ENCODE results near the gene THADA. TPM values are rescaled to one million over a fixed set of nuclear protein-coding genes. Genes with fewer than 3 reads are reported as not detected.
"Not testable (repeated sequence)": the region's sequence is repeated elsewhere in the genome, so short reads cannot be mapped to it uniquely, and the experiment has no call there.

THADA gene
- total and polyA plus RNA-seq, 2 experiments from 2014 or later = 10.8 to 18.8 TPM

DNA sequence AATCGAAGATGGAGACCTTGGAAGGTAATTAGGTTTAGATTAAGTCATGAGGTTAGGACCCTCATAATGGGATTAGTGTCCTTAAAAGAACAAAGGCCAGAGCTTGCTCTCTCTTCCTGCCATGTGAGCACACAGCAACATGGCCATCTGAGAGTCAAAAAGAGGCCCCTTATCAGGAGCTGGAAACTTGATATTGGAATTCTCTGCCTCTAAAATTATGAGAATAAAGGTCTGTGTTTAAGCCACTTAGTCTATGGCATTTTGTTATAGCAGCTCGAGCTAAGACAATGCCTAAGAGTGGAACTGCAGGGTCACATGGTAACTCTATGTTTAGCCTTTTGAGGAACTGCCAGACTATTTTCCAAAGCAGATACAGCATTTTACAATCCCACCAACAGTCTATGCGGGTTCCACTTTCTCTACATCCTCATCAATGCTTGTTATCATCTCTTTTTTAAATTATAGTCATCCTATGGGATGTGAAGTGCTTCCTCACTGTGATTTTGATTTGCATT, 42.4 kb downstream of the THADA start:
- no peak for DNase-seq (ENCODE audit: low spot score)
- H3K9me3 ChIP-seq (ENCODE audit: low read depth) = no peaks in the 10 kb centered on the region
- no peak overlapping the region for H3K4me3 ChIP-seq
- no peaks in the 10 kb centered on the region for H4K20me1 ChIP-seq (ENCODE audit: insufficient read depth, poor library complexity, severe bottlenecking)
- H3K4me2 ChIP-seq = no peak overlapping the region
- no peak overlapping the region for H3K27ac ChIP-seq
- no peaks in the 10 kb centered on the region for H3K27me3 ChIP-seq
- peaks cover 7% of the 10 kb centered on the region for H3K36me3 ChIP-seq (replicated peaks; ENCODE audit: insufficient read depth, low read depth)
- no peak overlapping the region for H2AFZ ChIP-seq
- 86% methylated on average over 3 of the region's 3 CpGs for WGBS (ENCODE audit: low lambda C conversion rate, missing lambda C conversion rate)
- no peaks in the 10 kb centered on the region for H3K9me2 ChIP-seq (replicated peaks; ENCODE audit: insufficient read depth)
- H3K4me1 ChIP-seq (ENCODE audit: insufficient read depth) = no peaks in the 10 kb centered on the region
- H3K79me2 ChIP-seq = no peaks in the 10 kb centered on the region
- TF ChIP-seq, protein P1, sequence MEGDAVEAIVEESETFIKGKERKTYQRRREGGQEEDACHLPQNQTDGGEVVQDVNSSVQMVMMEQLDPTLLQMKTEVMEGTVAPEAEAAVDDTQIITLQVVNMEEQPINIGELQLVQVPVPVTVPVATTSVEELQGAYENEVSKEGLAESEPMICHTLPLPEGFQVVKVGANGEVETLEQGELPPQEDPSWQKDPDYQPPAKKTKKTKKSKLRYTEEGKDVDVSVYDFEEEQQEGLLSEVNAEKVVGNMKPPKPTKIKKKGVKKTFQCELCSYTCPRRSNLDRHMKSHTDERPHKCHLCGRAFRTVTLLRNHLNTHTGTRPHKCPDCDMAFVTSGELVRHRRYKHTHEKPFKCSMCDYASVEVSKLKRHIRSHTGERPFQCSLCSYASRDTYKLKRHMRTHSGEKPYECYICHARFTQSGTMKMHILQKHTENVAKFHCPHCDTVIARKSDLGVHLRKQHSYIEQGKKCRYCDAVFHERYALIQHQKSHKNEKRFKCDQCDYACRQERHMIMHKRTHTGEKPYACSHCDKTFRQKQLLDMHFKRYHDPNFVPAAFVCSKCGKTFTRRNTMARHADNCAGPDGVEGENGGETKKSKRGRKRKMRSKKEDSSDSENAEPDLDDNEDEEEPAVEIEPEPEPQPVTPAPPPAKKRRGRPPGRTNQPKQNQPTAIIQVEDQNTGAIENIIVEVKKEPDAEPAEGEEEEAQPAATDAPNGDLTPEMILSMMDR (IDR thresholded peaks at IDR 0.05; ENCODE audit: poor library complexity) = no peak
- no peak for TF ChIP-seq EZH2phosphoT487 (IDR thresholded peaks at IDR 0.05; ENCODE audit: low read depth, severe bottlenecking, unreplicated experiment)
- no peak for TF ChIP-seq EZH2 (IDR thresholded peaks at IDR 0.05; ENCODE audit: borderline replicate concordance)

DNA sequence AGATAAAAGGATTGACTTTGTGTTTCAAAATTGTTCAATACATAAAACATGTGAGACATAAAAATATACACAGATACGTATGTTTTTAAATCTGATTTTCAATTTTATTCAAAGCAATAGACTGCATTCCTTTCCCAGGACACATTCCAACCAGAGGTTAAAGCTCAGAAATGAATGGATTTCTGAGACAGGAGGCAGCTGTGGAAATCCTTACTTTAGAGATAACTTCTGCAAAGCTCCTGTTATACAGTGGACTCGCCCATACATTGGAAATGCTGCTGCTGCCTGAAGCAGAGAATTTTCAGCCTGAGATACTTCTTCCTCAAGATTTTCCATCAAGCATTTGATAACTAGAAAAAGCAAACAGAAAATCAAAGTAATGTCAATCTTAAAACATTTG, 43.8 kb downstream of the THADA start:
- Histone ChIP-seq H3K4me2 (no peak overlapping the region), H3K27ac (no peak overlapping the region), H4K20me1 (ENCODE audit: insufficient read depth, poor library complexity, severe bottlenecking) (no peaks in the 10 kb centered on the region), H2AFZ (no peak overlapping the region), H3K9me2 (replicated peaks; ENCODE audit: insufficient read depth) (no peaks in the 10 kb centered on the region), H3K27me3 (no peaks in the 10 kb centered on the region), H3K4me3 (no peak overlapping the region), H3K36me3 (replicated peaks; ENCODE audit: insufficient read depth, low read depth) (peaks cover 7% of the 10 kb centered on the region), H3K4me1 (ENCODE audit: insufficient read depth) (no peaks in the 10 kb centered on the region), H3K79me2 (no peaks in the 10 kb centered on the region), H3K9me3 (ENCODE audit: low read depth) (no peaks in the 10 kb centered on the region)
- DNase-seq (ENCODE audit: low spot score) = no peak
- no peak for TF ChIP-seq EZH2 (IDR thresholded peaks at IDR 0.05; ENCODE audit: borderline replicate concordance)
- TF ChIP-seq, protein P1 (IDR thresholded peaks at IDR 0.05; ENCODE audit: poor library complexity) = no peak
- TF ChIP-seq EZH2phosphoT487 (IDR thresholded peaks at IDR 0.05; ENCODE audit: low read depth, severe bottlenecking, unreplicated experiment) = no peak
- WGBS (ENCODE audit: low lambda C conversion rate, missing lambda C conversion rate) = 91% methylated on average over 2 of the region's 2 CpGs

DNA sequence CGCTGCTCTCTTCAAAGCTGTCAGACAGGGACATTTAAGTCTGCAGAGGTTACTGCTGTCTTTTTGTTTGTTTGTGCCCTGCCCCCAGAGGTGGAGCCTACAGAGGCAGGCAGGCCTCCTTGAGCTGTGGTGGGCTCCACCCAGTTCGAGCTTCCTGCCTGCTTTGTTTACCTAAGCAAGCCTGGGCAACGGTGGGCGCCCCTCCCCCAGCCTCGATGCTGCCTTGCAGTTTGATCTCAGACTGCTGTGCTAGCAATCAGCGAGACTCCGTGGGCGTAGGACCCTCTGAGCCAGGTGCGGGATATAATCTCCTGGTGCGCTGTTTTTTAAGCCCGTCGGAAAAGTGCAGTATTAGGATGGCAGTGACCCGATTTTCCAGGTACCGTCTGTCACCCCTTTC, 47.5 kb downstream of the THADA start:
- H4K20me1 ChIP-seq (ENCODE audit: insufficient read depth, poor library complexity, severe bottlenecking); H3K36me3 ChIP-seq (replicated peaks; ENCODE audit: insufficient read depth, low read depth); DNase-seq (ENCODE audit: low spot score); H3K4me2 ChIP-seq; H2AFZ ChIP-seq; H3K9me3 ChIP-seq (ENCODE audit: low read depth); H3K4me3 ChIP-seq; H3K79me2 ChIP-seq; H3K9me2 ChIP-seq (replicated peaks; ENCODE audit: insufficient read depth); H3K27ac ChIP-seq; H3K27me3 ChIP-seq; H3K4me1 ChIP-seq (ENCODE audit: insufficient read depth): not testable (repeated sequence)
- WGBS (ENCODE audit: low lambda C conversion rate, missing lambda C conversion rate) = 97% methylated on average over 14 of the region's 14 CpGs

DNA sequence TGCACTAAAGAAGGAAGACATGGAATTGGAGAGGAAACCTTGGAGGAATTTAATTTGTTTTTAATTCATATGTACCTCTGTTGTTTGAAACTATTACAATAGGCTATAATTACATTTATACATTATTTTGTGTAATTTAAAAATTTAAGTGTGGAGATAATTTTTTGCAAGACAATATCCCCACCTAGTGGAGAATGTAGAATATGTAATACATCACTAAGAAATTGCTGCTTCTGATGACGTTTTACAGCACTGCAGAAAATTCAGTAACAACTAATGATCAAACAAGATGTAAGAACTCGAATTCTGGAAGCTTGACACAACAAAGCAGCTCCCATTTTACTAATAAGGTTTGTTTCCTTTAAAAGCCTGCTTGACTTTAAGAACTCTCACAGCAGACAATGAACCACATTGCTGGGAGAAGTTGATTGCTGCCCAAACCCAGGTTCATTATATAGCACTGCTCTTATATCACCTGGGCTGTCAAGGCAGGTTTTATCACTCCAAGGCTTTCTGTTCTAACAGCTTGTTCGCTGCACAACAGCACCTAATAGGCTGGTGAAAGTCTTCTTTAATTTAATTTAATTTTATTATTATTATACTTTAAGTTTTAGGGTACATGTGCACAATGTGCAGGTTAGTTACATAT, 53.4 kb downstream of the THADA start:
- Histone ChIP-seq H3K4me2 (no peak overlapping the region), H3K79me2 (no peaks in the 10 kb centered on the region), H3K4me1 (ENCODE audit: insufficient read depth) (peaks cover 14% of the 10 kb centered on the region), H3K36me3 (replicated peaks; ENCODE audit: insufficient read depth, low read depth) (no peaks in the 10 kb centered on the region), H4K20me1 (ENCODE audit: insufficient read depth, poor library complexity, severe bottlenecking) (no peaks in the 10 kb centered on the region), H2AFZ (no peak overlapping the region), H3K9me3 (ENCODE audit: low read depth) (no peaks in the 10 kb centered on the region), H3K4me3 (no peak overlapping the region), H3K27ac (no peak overlapping the region), H3K9me2 (replicated peaks; ENCODE audit: insufficient read depth) (no peaks in the 10 kb centered on the region), H3K27me3 (no peaks in the 10 kb centered on the region)
- TF ChIP-seq EZH2phosphoT487 (IDR thresholded peaks at IDR 0.05; ENCODE audit: low read depth, severe bottlenecking, unreplicated experiment) = no peak
- TF ChIP-seq EZH2 (IDR thresholded peaks at IDR 0.05; ENCODE audit: borderline replicate concordance) = no peak
- TF ChIP-seq, protein P1 (IDR thresholded peaks at IDR 0.05; ENCODE audit: poor library complexity) = peak; percentile 70
- WGBS (ENCODE audit: low lambda C conversion rate, missing lambda C conversion rate) = 24% methylated on average over 3 of the region's 3 CpGs
- DNase-seq (ENCODE audit: low spot score) = peak; percentile 58

Measured in hepatocyte (in vitro differentiated cells).